ENCODE data around the gene GUCY2D. TPM values are rescaled to one million over a fixed set of nuclear protein-coding genes. Genes with fewer than 3 reads are reported as not detected.

Gene GUCY2D
- total and polyA plus RNA-seq, 2 donors from 2014 or later, result 0.19 to 0.24 TPM

DNA sequence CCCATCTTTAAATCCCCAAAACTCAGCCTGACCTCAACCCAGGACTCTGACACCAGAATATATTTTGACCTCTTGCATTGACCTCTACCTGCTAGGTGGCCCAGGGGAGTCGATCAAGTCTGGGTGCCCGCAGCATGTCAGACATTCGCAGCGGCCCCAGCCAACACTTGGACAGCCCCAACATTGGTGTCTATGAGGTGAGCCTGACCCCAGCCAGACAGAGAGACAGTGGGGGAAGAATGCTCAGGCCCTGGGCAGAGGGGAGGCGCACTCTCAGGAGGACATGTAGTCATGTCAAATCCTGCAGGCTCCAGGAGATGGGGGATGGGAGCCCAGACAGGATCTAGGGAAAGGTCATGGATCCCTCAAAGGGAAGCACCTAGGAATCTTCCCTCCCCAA is 5.4 kb downstream of the GUCY2D start:
- FAIRE-seq (no peak), DNase-seq (peak in 1 of 5 donors; percentile 38)
- Histone ChIP-seq H3K9me3 (ENCODE audit: control insufficient read depth in 2 of 3, insufficient read depth in 1 of 3, low read length in 3 of 3) (no peaks in the 10 kb centered on the region), H3K27ac (ENCODE audit: low read depth in 2 of 2, low read length in 2 of 2) (no peak overlapping the region), H3K9ac (ENCODE audit: low read length in 3 of 3) (no peak overlapping the region), H3K4me1 (ENCODE audit: control insufficient read depth in 2 of 3, insufficient read depth in 2 of 3, low read depth in 1 of 3, low read length in 3 of 3) (no peaks in the 10 kb centered on the region), H3K4me3 (ENCODE audit: low read length in 3 of 3) (no peak overlapping the region), H3K36me3 (ENCODE audit: control insufficient read depth in 2 of 3, insufficient read depth in 3 of 3, low read length in 3 of 3) (no peaks in the 10 kb centered on the region), H3K27me3 (ENCODE audit: control insufficient read depth, insufficient read depth, low read length) (peaks cover 13% of the 10 kb centered on the region)
- TF ChIP-seq, protein P1, sequence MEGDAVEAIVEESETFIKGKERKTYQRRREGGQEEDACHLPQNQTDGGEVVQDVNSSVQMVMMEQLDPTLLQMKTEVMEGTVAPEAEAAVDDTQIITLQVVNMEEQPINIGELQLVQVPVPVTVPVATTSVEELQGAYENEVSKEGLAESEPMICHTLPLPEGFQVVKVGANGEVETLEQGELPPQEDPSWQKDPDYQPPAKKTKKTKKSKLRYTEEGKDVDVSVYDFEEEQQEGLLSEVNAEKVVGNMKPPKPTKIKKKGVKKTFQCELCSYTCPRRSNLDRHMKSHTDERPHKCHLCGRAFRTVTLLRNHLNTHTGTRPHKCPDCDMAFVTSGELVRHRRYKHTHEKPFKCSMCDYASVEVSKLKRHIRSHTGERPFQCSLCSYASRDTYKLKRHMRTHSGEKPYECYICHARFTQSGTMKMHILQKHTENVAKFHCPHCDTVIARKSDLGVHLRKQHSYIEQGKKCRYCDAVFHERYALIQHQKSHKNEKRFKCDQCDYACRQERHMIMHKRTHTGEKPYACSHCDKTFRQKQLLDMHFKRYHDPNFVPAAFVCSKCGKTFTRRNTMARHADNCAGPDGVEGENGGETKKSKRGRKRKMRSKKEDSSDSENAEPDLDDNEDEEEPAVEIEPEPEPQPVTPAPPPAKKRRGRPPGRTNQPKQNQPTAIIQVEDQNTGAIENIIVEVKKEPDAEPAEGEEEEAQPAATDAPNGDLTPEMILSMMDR (IDR thresholded peaks at IDR 0.05; ENCODE audit: borderline replicate concordance, extremely low read depth, insufficient read depth), result no peak
- intact Hi-C loops (cut with DNase I), result no loop called here

DNA sequence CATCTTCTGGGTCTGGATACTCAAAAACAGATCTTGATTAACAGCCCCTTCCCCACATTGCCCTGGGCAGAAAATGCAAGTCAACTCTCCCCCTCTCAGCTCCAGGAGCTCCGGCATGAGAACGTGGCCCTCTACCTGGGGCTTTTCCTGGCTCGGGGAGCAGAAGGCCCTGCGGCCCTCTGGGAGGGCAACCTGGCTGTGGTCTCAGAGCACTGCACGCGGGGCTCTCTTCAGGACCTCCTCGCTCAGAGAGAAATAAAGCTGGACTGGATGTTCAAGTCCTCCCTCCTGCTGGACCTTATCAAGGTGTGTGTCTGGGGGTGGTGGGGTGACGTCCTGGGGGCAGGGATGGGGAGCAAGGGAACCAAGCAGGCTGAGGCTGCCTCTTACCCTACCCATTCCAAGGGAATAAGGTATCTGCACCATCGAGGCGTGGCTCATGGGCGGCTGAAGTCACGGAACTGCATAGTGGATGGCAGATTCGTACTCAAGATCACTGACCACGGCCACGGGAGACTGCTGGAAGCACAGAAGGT is 9.7 kb downstream of the GUCY2D start:
- Histone ChIP-seq H3K36me3 (ENCODE audit: control insufficient read depth in 2 of 3, insufficient read depth in 3 of 3, low read length in 3 of 3) (no peaks in the 10 kb centered on the region), H3K9me3 (ENCODE audit: control insufficient read depth in 2 of 3, insufficient read depth in 1 of 3, low read length in 3 of 3) (no peaks in the 10 kb centered on the region), H3K4me1 (ENCODE audit: control insufficient read depth in 2 of 3, insufficient read depth in 2 of 3, low read depth in 1 of 3, low read length in 3 of 3) (peaks cover 0 to 3% (median 0%) of the 10 kb centered on the region in 3 donors), H3K9ac (ENCODE audit: low read length in 3 of 3) (no peak overlapping the region), H3K4me3 (ENCODE audit: low read length in 3 of 3) (no peak overlapping the region), H3K27me3 (ENCODE audit: control insufficient read depth, insufficient read depth, low read length) (no peaks in the 10 kb centered on the region), H3K27ac (ENCODE audit: low read depth in 2 of 2, low read length in 2 of 2) (no peak overlapping the region)
- TF ChIP-seq, protein P1 (IDR thresholded peaks at IDR 0.05; ENCODE audit: borderline replicate concordance, extremely low read depth, insufficient read depth), result no peak
- DNase-seq, result no peak
- no peak for FAIRE-seq
- intact Hi-C loops (cut with DNase I), result no loop called here

DNA sequence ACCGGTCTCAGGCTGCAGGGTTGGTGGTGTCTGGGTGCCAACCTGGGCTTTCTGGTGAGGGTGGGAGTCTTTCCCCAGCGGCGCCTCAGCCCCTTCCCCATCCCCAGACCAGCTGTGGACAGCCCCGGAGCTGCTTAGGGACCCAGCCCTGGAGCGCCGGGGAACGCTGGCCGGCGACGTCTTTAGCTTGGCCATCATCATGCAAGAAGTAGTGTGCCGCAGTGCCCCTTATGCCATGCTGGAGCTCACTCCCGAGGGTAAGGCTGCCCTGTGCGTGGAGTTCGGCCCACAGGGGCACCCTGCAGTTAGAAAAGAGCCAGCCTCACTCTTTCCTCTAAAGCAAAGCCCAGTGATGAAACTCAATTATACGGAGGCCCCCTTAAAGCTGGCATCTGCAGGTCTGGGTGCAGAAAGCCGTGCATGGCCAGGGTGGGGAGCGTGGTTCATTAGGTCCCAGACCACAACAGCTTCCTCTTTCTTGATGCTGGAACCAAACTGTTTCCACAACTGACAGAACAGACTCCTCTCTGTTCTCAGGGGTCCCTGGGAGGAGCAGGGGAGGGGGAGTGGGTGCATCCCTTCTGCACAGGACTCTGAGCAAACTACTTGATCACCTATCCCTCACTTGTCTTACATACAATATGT is 10.7 kb downstream of the GUCY2D start:
- Histone ChIP-seq H3K4me1 (ENCODE audit: control insufficient read depth in 2 of 3, insufficient read depth in 2 of 3, low read depth in 1 of 3, low read length in 3 of 3) (peaks cover 0 to 3% (median 0%) of the 10 kb centered on the region in 3 donors), H3K36me3 (ENCODE audit: control insufficient read depth in 2 of 3, insufficient read depth in 3 of 3, low read length in 3 of 3) (no peaks in the 10 kb centered on the region), H3K9me3 (ENCODE audit: control insufficient read depth in 2 of 3, insufficient read depth in 1 of 3, low read length in 3 of 3) (no peaks in the 10 kb centered on the region), H3K9ac (ENCODE audit: low read length in 3 of 3) (no peak overlapping the region), H3K4me3 (ENCODE audit: low read length in 3 of 3) (no peak overlapping the region), H3K27me3 (ENCODE audit: control insufficient read depth, insufficient read depth, low read length) (no peaks in the 10 kb centered on the region), H3K27ac (ENCODE audit: low read depth in 2 of 2, low read length in 2 of 2) (no peak overlapping the region)
- intact Hi-C loops (cut with DNase I), result no loop called here
- TF ChIP-seq, protein P1 (IDR thresholded peaks at IDR 0.05; ENCODE audit: borderline replicate concordance, extremely low read depth, insufficient read depth), result no peak
- DNase-seq, result no peak
- FAIRE-seq, result no peak

All from kidney (tissue), 14 donors.